ENCODE results near the gene KIAA1549. TPM values are rescaled to one million over a fixed set of nuclear protein-coding genes. Genes with fewer than 3 reads are reported as not detected.
A peak's percentile ranks its signal among the peaks of the same experiment; 100 is the strongest.

Gene KIAA1549
- total RNA-seq, 2 donors from 2014 or later: 18.7 to 19.3 TPM

- TF ChIP-seq CTCF (conservative IDR thresholded peaks at IDR 0.05): no peak
- no peaks in the 10 kb centered on the region for H3K36me3 ChIP-seq (ENCODE audit: control insufficient read depth, insufficient read depth, low read length)
- no peaks in the 10 kb centered on the region for H3K27me3 ChIP-seq (ENCODE audit: control insufficient read depth, insufficient read depth, low read length, poor library complexity, severe bottlenecking)
- peak; percentile 50 for DNase-seq
- H3K9ac ChIP-seq (ENCODE audit: extremely low read depth, low read length, poor library complexity, severe bottlenecking): no peak overlapping the region
- no peaks in the 10 kb centered on the region for H3K9me3 Mint-ChIP-seq
- peaks cover 15% of the 10 kb centered on the region for H3K4me1 ChIP-seq (ENCODE audit: control insufficient read depth, insufficient read depth, low read length)
- peaks cover 73% of the 10 kb centered on the region for H3K4me1 Mint-ChIP-seq
- peak overlapping the region; percentile 31 for H3K27ac Mint-ChIP-seq
- H3K4me3 ChIP-seq (ENCODE audit: low read length): peak overlapping the region; percentile 64
- no peak overlapping the region for H3K27ac ChIP-seq (ENCODE audit: low read depth, low read length)
- H3K9me3 ChIP-seq (ENCODE audit: control insufficient read depth, low read length): no peaks in the 10 kb centered on the region
- 10 to 15% methylated on average over 3 to 5 of the region's 5 CpGs for WGBS, 2 experiments (ENCODE audit: insufficient coverage in 1 of 2, insufficient read length in 1 of 2)
- H3K27me3 Mint-ChIP-seq (ENCODE audit: insufficient read depth): no peaks in the 10 kb centered on the region
- H3K36me3 Mint-ChIP-seq (ENCODE audit: low read depth): no peaks in the 10 kb centered on the region
- peak overlapping the region; percentile 20 for H3K4me3 Mint-ChIP-seq
These were observed 5.7 kb downstream of the KIAA1549 start for GRCh38 chr7:138975343-138976104.

GRCh38 chr7:138974675-138975292, 6.4 kb downstream of the KIAA1549 start:
- Mint-ChIP-seq H3K36me3 (ENCODE audit: low read depth) (no peaks in the 10 kb centered on the region), H3K4me1 (peaks cover 65% of the 10 kb centered on the region), H3K27me3 (ENCODE audit: insufficient read depth) (no peaks in the 10 kb centered on the region), H3K4me3 (peak overlapping the region; percentile 20), H3K27ac (peak overlapping the region; percentile 31), H3K9me3 (no peaks in the 10 kb centered on the region)
- Histone ChIP-seq H3K9me3 (ENCODE audit: control insufficient read depth, low read length) (no peaks in the 10 kb centered on the region), H3K36me3 (ENCODE audit: control insufficient read depth, insufficient read depth, low read length) (no peaks in the 10 kb centered on the region), H3K27ac (ENCODE audit: low read depth, low read length) (no peak overlapping the region), H3K9ac (ENCODE audit: extremely low read depth, low read length, poor library complexity, severe bottlenecking) (no peak overlapping the region), H3K27me3 (ENCODE audit: control insufficient read depth, insufficient read depth, low read length, poor library complexity, severe bottlenecking) (no peaks in the 10 kb centered on the region), H3K4me1 (ENCODE audit: control insufficient read depth, insufficient read depth, low read length) (peaks cover 15% of the 10 kb centered on the region), H3K4me3 (ENCODE audit: low read length) (peak overlapping the region; percentile 64)
- no peak for TF ChIP-seq CTCF (conservative IDR thresholded peaks at IDR 0.05)
- peak; percentile 63 for DNase-seq
- WGBS, 2 experiments (ENCODE audit: insufficient coverage in 1 of 2, insufficient read length in 1 of 2): 57 to 81% methylated on average over 4 to 5 of the region's 5 CpGs

GRCh38 chr7:138974103-138974502, 7.1 kb downstream of the KIAA1549 start:
- Mint-ChIP-seq H3K36me3 (ENCODE audit: low read depth) (no peaks in the 10 kb centered on the region), H3K9me3 (no peaks in the 10 kb centered on the region), H3K27ac (no peak overlapping the region), H3K4me1 (peaks cover 60% of the 10 kb centered on the region), H3K27me3 (ENCODE audit: insufficient read depth) (no peaks in the 10 kb centered on the region), H3K4me3 (peak overlapping the region; percentile 6)
- TF ChIP-seq CTCF (conservative IDR thresholded peaks at IDR 0.05): no peak
- Histone ChIP-seq H3K27me3 (ENCODE audit: control insufficient read depth, insufficient read depth, low read length, poor library complexity, severe bottlenecking) (no peaks in the 10 kb centered on the region), H3K4me1 (ENCODE audit: control insufficient read depth, insufficient read depth, low read length) (peaks cover 15% of the 10 kb centered on the region), H3K27ac (ENCODE audit: low read depth, low read length) (no peak overlapping the region), H3K4me3 (ENCODE audit: low read length) (no peak overlapping the region), H3K36me3 (ENCODE audit: control insufficient read depth, insufficient read depth, low read length) (no peaks in the 10 kb centered on the region), H3K9me3 (ENCODE audit: control insufficient read depth, low read length) (no peaks in the 10 kb centered on the region), H3K9ac (ENCODE audit: extremely low read depth, low read length, poor library complexity, severe bottlenecking) (no peak overlapping the region)
- DNase-seq: peak; percentile 55
- 76 to 81% methylated on average over 2 to 4 of the region's 4 CpGs for WGBS, 2 experiments (ENCODE audit: insufficient coverage in 1 of 2, insufficient read length in 1 of 2)

All from endodermal cell (in vitro differentiated cells).